CD14-positive monocyte (primary cell): ENCODE results near the gene SETBP1. TPM values are rescaled to one million over a fixed set of nuclear protein-coding genes. Genes with fewer than 3 reads are reported as not detected.

ENCODE experiments used
- DNase-seq, 3 donors: peaks; one replicate each; pipeline ENCODE4 v3.0.0-alpha.2; 2011 to 2022
- H2AFZ ChIP-seq: 2 replicates; pipeline ENCODE4 v1.6.0; 2012; ENCODE audit warnings: mild to moderate bottlenecking, low read depth, low read length, inconsistent platforms; ENCODE audit not compliant: insufficient read depth, poor library complexity, severe bottlenecking
- H3K27ac ChIP-seq, 2 donors: 1 replicate in 1 of 2; 2 replicates in 1 of 2; pipeline ENCODE4 v1.5.1; 2012 to 2013; ENCODE audit warnings: low read length in 2 of 2, control low read depth in 1 of 2, inconsistent platforms in 1 of 2, low read depth in 1 of 2, mild to moderate bottlenecking in 1 of 2
- H3K27me3 ChIP-seq, 2 donors: one replicate each; pipeline versions ENCODE4 v1.6.0 to v1.6.1; 2011 to 2013; ENCODE audit warnings: low read length in 2 of 2; ENCODE audit not compliant: control insufficient read depth in 2 of 2, insufficient read depth in 2 of 2
- H3K36me3 ChIP-seq, 2 donors: replicated peaks in 1 of 2; 1 replicate in 1 of 2; 2 replicates in 1 of 2; pipeline versions ENCODE4 v1.5.1 to v1.6.1; 2012 to 2013; ENCODE audit warnings: low read length in 2 of 2, control low read depth in 1 of 2, inconsistent platforms in 1 of 2, mild to moderate bottlenecking in 1 of 2; ENCODE audit not compliant: insufficient read depth in 2 of 2, control insufficient read depth in 1 of 2
- H3K4me1 ChIP-seq, 2 donors: 1 replicate in 1 of 2; 2 replicates in 1 of 2; pipeline versions ENCODE4 v1.5.1 to v1.6.1; 2012 to 2013; ENCODE audit warnings: low read length in 2 of 2, control low read depth in 1 of 2, inconsistent platforms in 1 of 2, mild to moderate bottlenecking in 1 of 2, moderate library complexity in 1 of 2; ENCODE audit not compliant: insufficient read depth in 2 of 2, control insufficient read depth in 1 of 2
- H3K4me2 ChIP-seq: replicated peaks from 2 replicates; pipeline ENCODE3; 2012; ENCODE audit warnings: low read length, moderate library complexity, mild to moderate bottlenecking; ENCODE audit not compliant: poor library complexity, severe bottlenecking; ENCODE audit errors: extremely low read depth
- H3K4me3 ChIP-seq, 3 experiments: fragments of 200-600 bp in 1 of 3; sonication (generic) in 1 of 3; replicated peaks in 1 of 3; 1 replicate in 2 of 3; 2 replicates in 1 of 3; pipeline ENCODE4 v1.5.1; 2011 to 2013; ENCODE audit warnings: low read length in 3 of 3, mild to moderate bottlenecking in 3 of 3, control low read depth in 2 of 3, low read depth in 2 of 3, inconsistent platforms in 1 of 3, moderate library complexity in 1 of 3
- H3K79me2 ChIP-seq: 2 replicates; pipeline ENCODE4 v1.6.0; 2012; ENCODE audit warnings: mild to moderate bottlenecking, control low read depth, inconsistent platforms, low read length, moderate library complexity; ENCODE audit not compliant: insufficient read depth
- H3K9ac ChIP-seq: 2 replicates; pipeline ENCODE4 v1.6.0; 2017; ENCODE audit warnings: low read length, mild to moderate bottlenecking; ENCODE audit not compliant: insufficient read depth, poor library complexity, severe bottlenecking
- H3K9me3 ChIP-seq, 2 donors: replicated peaks in 1 of 2; 1 replicate in 1 of 2; 2 replicates in 1 of 2; pipeline versions ENCODE4 v1.5.1 to v1.6.1; 2012 to 2013; ENCODE audit warnings: low read length in 2 of 2, control low read depth in 1 of 2; ENCODE audit not compliant: control insufficient read depth in 1 of 2, insufficient read depth in 1 of 2
- H4K20me1 ChIP-seq: 2 replicates; pipeline ENCODE4 v1.6.0; 2012; ENCODE audit warnings: mild to moderate bottlenecking, low read length, control low read depth, moderate library complexity; ENCODE audit not compliant: insufficient read depth
- H3K27ac Mint-ChIP-seq, 7 donors: one replicate each; pipeline ENCODE4 v1.8.0; 2020; ENCODE audit warnings: mild to moderate bottlenecking in 7 of 7, mixed read lengths in 7 of 7, moderate library complexity in 6 of 7, inconsistent platforms in 2 of 7
- H3K27me3 Mint-ChIP-seq, 3 donors: one replicate each; pipeline ENCODE4 v1.8.0; 2021 to 2022; ENCODE audit warnings: low read depth in 3 of 3, mild to moderate bottlenecking in 3 of 3, mixed read lengths in 3 of 3, moderate library complexity in 3 of 3, inconsistent platforms in 1 of 3
- H3K36me3 Mint-ChIP-seq, 2 donors: one replicate each; pipeline ENCODE4 v1.8.0; 2020; ENCODE audit warnings: mixed read lengths in 2 of 2, inconsistent platforms in 1 of 2, mild to moderate bottlenecking in 1 of 2
- H3K4me1 Mint-ChIP-seq: one replicate; pipeline ENCODE4 v1.8.0; 2020; ENCODE audit warnings: mild to moderate bottlenecking, mixed read lengths
- H3K4me3 Mint-ChIP-seq, 2 donors: one replicate each; pipeline ENCODE4 v1.8.0; 2020; ENCODE audit warnings: mild to moderate bottlenecking in 2 of 2, mixed read lengths in 2 of 2, moderate library complexity in 1 of 2
- H3K9me3 Mint-ChIP-seq, 7 donors: one replicate each; pipeline ENCODE4 v1.8.0; 2020 to 2022; ENCODE audit warnings: mixed read lengths in 7 of 7, mild to moderate bottlenecking in 6 of 7, moderate library complexity in 6 of 7, inconsistent platforms in 2 of 7
- WGBS: methylation state at CpG from one replicate; pipeline ENCODE4 v1.1.5; 2013; ENCODE audit warnings: missing lambda C conversion rate; ENCODE audit not compliant: insufficient coverage; 5-methylcytosine and 5-hydroxymethylcytosine counted together
- intact Hi-C, 2 donors: fragments of 100-400 bp; cut with micrococcal nuclease; formaldehyde crosslinking; loops; one replicate each; pipeline versions ENCODE4 v1.15.0 to v1.15.1; 2023
- polyA plus RNA-seq, 3 donors: library from polyadenylated mRNA; depleted of rRNA in 1 of 3; unstranded in 2 of 3; stranded (reverse) in 1 of 3; fragments of 300-500 nt in 2 of 3; fragments of >200 nt in 1 of 3; fragmentation: Illumina TruSeq in 2 of 3; gene quantifications; 1 replicate in 2 of 3; 2 replicates in 1 of 3; pipeline ENCODE4 v1.2.3, GENCODE V29; 2012 to 2021
- TF ChIP-seq, protein P1 (sequence below): fragments of 200-600 bp; IDR thresholded peaks from one replicate; pipeline ENCODE4 v1.8.0; 2022; ENCODE audit warnings: antibody characterized with exemption, mild to moderate bottlenecking

Gene SETBP1
- polyA plus RNA-seq, 3 donors: 0.01 to 1.2 TPM; not detected in 1

DNA sequence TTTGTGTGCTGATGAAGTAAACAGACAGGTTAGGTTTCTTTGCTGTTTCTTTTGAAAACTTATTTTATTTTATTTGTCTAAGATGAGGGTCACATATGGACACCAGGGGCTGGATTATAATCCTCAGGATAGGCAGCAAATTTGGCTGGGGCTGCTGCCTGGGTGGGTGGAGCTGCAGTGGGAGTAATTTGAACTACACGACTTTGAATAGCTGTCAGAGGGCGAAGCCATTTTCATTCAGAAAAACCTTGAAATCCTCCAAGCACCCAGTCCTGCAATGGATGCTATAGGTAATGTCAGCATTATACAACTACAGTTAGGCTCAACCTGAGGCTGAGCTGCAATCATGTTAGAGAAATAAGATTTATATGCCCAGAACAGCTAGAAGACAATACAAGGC is 16.6 kb downstream of the SETBP1 start:
- H3K27ac ChIP-seq: no peak overlapping the region
- no peaks in the 10 kb centered on the region for H3K36me3 ChIP-seq
- H3K27me3 Mint-ChIP-seq: peaks cover 55 to 70% (median 57%) of the 10 kb centered on the region in 3 donors
- no peak overlapping the region for H3K4me2 ChIP-seq
- peaks cover 31 to 61% of the 10 kb centered on the region in 2 donors for H3K27me3 ChIP-seq
- H3K9me3 ChIP-seq: no peaks in the 10 kb centered on the region
- no peaks in the 10 kb centered on the region for H3K4me1 ChIP-seq
- peaks cover 0 to 3% of the 10 kb centered on the region in 2 donors for H3K36me3 Mint-ChIP-seq
- no peak overlapping the region for H3K4me3 ChIP-seq
- no peak overlapping the region for H3K27ac Mint-ChIP-seq
- no CpG with 5 or more reads among the region's 2 CpGs for WGBS
- H3K79me2 ChIP-seq: no peaks in the 10 kb centered on the region
- TF ChIP-seq, protein P1, sequence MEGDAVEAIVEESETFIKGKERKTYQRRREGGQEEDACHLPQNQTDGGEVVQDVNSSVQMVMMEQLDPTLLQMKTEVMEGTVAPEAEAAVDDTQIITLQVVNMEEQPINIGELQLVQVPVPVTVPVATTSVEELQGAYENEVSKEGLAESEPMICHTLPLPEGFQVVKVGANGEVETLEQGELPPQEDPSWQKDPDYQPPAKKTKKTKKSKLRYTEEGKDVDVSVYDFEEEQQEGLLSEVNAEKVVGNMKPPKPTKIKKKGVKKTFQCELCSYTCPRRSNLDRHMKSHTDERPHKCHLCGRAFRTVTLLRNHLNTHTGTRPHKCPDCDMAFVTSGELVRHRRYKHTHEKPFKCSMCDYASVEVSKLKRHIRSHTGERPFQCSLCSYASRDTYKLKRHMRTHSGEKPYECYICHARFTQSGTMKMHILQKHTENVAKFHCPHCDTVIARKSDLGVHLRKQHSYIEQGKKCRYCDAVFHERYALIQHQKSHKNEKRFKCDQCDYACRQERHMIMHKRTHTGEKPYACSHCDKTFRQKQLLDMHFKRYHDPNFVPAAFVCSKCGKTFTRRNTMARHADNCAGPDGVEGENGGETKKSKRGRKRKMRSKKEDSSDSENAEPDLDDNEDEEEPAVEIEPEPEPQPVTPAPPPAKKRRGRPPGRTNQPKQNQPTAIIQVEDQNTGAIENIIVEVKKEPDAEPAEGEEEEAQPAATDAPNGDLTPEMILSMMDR: no peak
- H2AFZ ChIP-seq: no peak overlapping the region
- intact Hi-C loops: no loop called here
- H3K9me3 Mint-ChIP-seq: peaks cover 0 to 10% (median 0%) of the 10 kb centered on the region in 7 donors
- no peaks in the 10 kb centered on the region for H3K4me1 Mint-ChIP-seq
- H4K20me1 ChIP-seq: no peaks in the 10 kb centered on the region
- DNase-seq: no peak
- H3K9ac ChIP-seq: no peak overlapping the region
- no peak overlapping the region for H3K4me3 Mint-ChIP-seq

DNA sequence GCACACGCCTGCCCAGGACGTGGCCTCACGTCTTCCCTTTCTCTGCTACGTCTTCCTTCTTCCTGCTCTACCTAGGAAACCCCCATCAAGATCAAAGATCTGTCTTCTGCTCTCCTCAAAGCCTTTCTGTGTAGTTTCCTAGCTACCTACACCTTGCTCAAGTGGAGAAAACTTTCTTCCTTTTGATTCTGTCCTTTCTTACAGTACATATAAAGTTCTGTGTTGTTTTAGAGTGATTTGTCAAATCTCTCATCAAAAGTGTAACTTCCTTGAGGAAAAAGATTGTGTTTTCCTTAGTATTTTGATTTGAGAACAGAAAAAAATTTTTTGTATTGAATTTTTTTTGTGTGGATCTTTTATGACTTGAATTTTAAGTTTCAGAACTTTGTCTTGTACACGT is 17.8 kb downstream of the SETBP1 start:
- intact Hi-C loops: no loop called here
- Histone ChIP-seq H3K79me2 (no peaks in the 10 kb centered on the region), H3K9ac (no peak overlapping the region), H2AFZ (no peak overlapping the region), H3K27me3 (peaks cover 29 to 61% of the 10 kb centered on the region in 2 donors), H3K36me3 (no peaks in the 10 kb centered on the region), H3K9me3 (no peaks in the 10 kb centered on the region), H3K4me3 (no peak overlapping the region), H3K4me2 (no peak overlapping the region), H3K4me1 (no peaks in the 10 kb centered on the region), H3K27ac (no peak overlapping the region), H4K20me1 (no peaks in the 10 kb centered on the region)
- peaks cover 0 to 3% of the 10 kb centered on the region in 2 donors for H3K36me3 Mint-ChIP-seq
- WGBS: 87% methylated on average over 4 of the region's 5 CpGs
- no peak for DNase-seq
- TF ChIP-seq, protein P1: no peak
- H3K27me3 Mint-ChIP-seq: peaks cover 49 to 72% (median 55%) of the 10 kb centered on the region in 3 donors
- no peaks in the 10 kb centered on the region for H3K4me1 Mint-ChIP-seq
- H3K9me3 Mint-ChIP-seq: peaks cover 0 to 8% (median 2%) of the 10 kb centered on the region in 7 donors
- peak overlapping the region in 1 of 2 donors; percentile 40 for H3K4me3 Mint-ChIP-seq
- H3K27ac Mint-ChIP-seq: no peak overlapping the region
